Neural cell (in vitro differentiated cells): Measurements from ENCODE around the gene PARVB.

Source experiments
- TAF1 ChIP-seq: IDR thresholded peaks from 2 replicates; pipeline ENCODE4 v1.6.1; 2012; ENCODE audit warnings: low read depth
- TF ChIP-seq, protein P1 (sequence below): IDR thresholded peaks from 2 replicates; pipeline ENCODE4 v1.6.1; 2012; ENCODE audit warnings: borderline replicate concordance
- TF ChIP-seq, protein P2 (sequence below): fragments of 450-650 bp; IDR thresholded peaks from 2 replicates; pipeline ENCODE4 v1.5.1; 2014; ENCODE audit warnings: antibody characterized with exemption, mild to moderate bottlenecking, moderate library complexity; ENCODE audit not compliant: poor library complexity, severe bottlenecking

DNA sequence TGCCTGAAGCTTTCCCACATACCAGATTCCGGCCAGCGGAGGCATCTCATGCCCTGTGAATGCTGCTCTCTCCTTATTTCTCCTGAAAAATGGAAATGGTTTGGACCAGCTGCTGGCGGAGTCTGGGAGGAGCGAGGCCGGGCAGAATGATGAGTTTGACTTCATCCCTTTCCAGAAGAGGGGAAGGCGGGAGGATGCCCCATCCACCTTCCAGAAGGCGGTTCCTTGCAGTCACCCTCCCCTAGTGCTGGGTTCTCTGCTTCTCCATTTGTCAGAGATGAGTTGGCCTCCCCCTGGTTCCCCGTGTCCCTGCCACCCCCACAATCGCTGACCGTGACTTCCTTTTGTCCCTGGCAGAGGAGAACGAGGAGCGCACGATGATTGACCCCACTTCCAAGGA lies 75.6 kb downstream of the PARVB start:
- TF ChIP-seq, protein P1, sequence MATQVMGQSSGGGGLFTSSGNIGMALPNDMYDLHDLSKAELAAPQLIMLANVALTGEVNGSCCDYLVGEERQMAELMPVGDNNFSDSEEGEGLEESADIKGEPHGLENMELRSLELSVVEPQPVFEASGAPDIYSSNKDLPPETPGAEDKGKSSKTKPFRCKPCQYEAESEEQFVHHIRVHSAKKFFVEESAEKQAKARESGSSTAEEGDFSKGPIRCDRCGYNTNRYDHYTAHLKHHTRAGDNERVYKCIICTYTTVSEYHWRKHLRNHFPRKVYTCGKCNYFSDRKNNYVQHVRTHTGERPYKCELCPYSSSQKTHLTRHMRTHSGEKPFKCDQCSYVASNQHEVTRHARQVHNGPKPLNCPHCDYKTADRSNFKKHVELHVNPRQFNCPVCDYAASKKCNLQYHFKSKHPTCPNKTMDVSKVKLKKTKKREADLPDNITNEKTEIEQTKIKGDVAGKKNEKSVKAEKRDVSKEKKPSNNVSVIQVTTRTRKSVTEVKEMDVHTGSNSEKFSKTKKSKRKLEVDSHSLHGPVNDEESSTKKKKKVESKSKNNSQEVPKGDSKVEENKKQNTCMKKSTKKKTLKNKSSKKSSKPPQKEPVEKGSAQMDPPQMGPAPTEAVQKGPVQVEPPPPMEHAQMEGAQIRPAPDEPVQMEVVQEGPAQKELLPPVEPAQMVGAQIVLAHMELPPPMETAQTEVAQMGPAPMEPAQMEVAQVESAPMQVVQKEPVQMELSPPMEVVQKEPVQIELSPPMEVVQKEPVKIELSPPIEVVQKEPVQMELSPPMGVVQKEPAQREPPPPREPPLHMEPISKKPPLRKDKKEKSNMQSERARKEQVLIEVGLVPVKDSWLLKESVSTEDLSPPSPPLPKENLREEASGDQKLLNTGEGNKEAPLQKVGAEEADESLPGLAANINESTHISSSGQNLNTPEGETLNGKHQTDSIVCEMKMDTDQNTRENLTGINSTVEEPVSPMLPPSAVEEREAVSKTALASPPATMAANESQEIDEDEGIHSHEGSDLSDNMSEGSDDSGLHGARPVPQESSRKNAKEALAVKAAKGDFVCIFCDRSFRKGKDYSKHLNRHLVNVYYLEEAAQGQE, result no peak
- TF ChIP-seq, protein P2, sequence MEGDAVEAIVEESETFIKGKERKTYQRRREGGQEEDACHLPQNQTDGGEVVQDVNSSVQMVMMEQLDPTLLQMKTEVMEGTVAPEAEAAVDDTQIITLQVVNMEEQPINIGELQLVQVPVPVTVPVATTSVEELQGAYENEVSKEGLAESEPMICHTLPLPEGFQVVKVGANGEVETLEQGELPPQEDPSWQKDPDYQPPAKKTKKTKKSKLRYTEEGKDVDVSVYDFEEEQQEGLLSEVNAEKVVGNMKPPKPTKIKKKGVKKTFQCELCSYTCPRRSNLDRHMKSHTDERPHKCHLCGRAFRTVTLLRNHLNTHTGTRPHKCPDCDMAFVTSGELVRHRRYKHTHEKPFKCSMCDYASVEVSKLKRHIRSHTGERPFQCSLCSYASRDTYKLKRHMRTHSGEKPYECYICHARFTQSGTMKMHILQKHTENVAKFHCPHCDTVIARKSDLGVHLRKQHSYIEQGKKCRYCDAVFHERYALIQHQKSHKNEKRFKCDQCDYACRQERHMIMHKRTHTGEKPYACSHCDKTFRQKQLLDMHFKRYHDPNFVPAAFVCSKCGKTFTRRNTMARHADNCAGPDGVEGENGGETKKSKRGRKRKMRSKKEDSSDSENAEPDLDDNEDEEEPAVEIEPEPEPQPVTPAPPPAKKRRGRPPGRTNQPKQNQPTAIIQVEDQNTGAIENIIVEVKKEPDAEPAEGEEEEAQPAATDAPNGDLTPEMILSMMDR, result no peak
- TF ChIP-seq TAF1, result no peak
